ENCODE results near the gene RIN3. TPM values are rescaled to one million over a fixed set of nuclear protein-coding genes. Genes with fewer than 3 reads are reported as not detected.
"Not testable (repeated sequence)": the region's sequence is repeated elsewhere in the genome, so short reads cannot be mapped to it uniquely, and the experiment has no call there.

The RIN3 gene
- polyA plus RNA-seq, 3 donors, result 42.8 to 144 (median 54.6) TPM

GRCh38 chr14:92712654-92713051, 199.1 kb downstream of the RIN3 start:
- Histone ChIP-seq H3K36me3 (replicated peaks in 1 of 2; ENCODE audit: control insufficient read depth in 1 of 2, insufficient read depth in 2 of 2, low read length in 2 of 2) (no peaks in the 10 kb centered on the region), H3K4me1 (ENCODE audit: control insufficient read depth in 1 of 2, insufficient read depth in 2 of 2, low read length in 2 of 2) (no peaks in the 10 kb centered on the region), H3K27ac (ENCODE audit: low read depth in 1 of 2, low read length in 2 of 2) (no peak overlapping the region), H3K79me2 (ENCODE audit: insufficient read depth, low read length) (no peaks in the 10 kb centered on the region), H2AFZ (ENCODE audit: insufficient read depth, low read depth, low read length, poor library complexity, severe bottlenecking) (no peak overlapping the region), H3K9ac (ENCODE audit: insufficient read depth, low read length, poor library complexity, severe bottlenecking) (no peak overlapping the region), H3K27me3 (ENCODE audit: control insufficient read depth in 2 of 2, insufficient read depth in 2 of 2, low read length in 2 of 2) (no peaks in the 10 kb centered on the region), H3K4me3 (replicated peaks in 1 of 3; ENCODE audit: low read depth in 2 of 3, low read length in 3 of 3) (no peak overlapping the region), H4K20me1 (ENCODE audit: insufficient read depth, low read length) (no peaks in the 10 kb centered on the region), H3K4me2 (replicated peaks; ENCODE audit: extremely low read depth, low read length, poor library complexity, severe bottlenecking) (no peak overlapping the region), H3K9me3 (replicated peaks in 1 of 2; ENCODE audit: control insufficient read depth in 1 of 2, insufficient read depth in 1 of 2, low read length in 2 of 2) (no peaks in the 10 kb centered on the region)
- Mint-ChIP-seq H3K4me1 (peaks cover 4% of the 10 kb centered on the region), H3K27me3 (ENCODE audit: low read depth in 3 of 3) (peaks cover 2 to 4% (median 4%) of the 10 kb centered on the region in 3 donors), H3K9me3 (no peaks in the 10 kb centered on the region), H3K27ac (no peak overlapping the region), H3K36me3 (no peaks in the 10 kb centered on the region), H3K4me3 (no peak overlapping the region)
- WGBS (ENCODE audit: insufficient coverage), result 96% methylated on average over 7 of the region's 8 CpGs
- intact Hi-C loops (cut with micrococcal nuclease), result loop anchor here in 1 of 2 donors (5.0 kb wide), 1 partner anchor 70 kb away; no protein-coding TSS in a partner anchor
- no peak for DNase-seq
- TF ChIP-seq CTCF (IDR thresholded peaks at IDR 0.05), result no peak

- not testable (repeated sequence) for H3K27me3 Mint-ChIP-seq (ENCODE audit: low read depth in 3 of 3); H3K4me2 ChIP-seq (replicated peaks; ENCODE audit: extremely low read depth, low read length, poor library complexity, severe bottlenecking); H3K4me1 Mint-ChIP-seq; H3K27ac ChIP-seq (ENCODE audit: low read depth in 1 of 2, low read length in 2 of 2); H2AFZ ChIP-seq (ENCODE audit: insufficient read depth, low read depth, low read length, poor library complexity, severe bottlenecking); H3K4me3 Mint-ChIP-seq; H3K9ac ChIP-seq (ENCODE audit: insufficient read depth, low read length, poor library complexity, severe bottlenecking); H3K36me3 ChIP-seq (replicated peaks in 1 of 2; ENCODE audit: control insufficient read depth in 1 of 2, insufficient read depth in 2 of 2, low read length in 2 of 2); H3K27me3 ChIP-seq (ENCODE audit: control insufficient read depth in 2 of 2, insufficient read depth in 2 of 2, low read length in 2 of 2); H3K9me3 Mint-ChIP-seq; H3K36me3 Mint-ChIP-seq; H3K9me3 ChIP-seq (replicated peaks in 1 of 2; ENCODE audit: control insufficient read depth in 1 of 2, insufficient read depth in 1 of 2, low read length in 2 of 2); H3K79me2 ChIP-seq (ENCODE audit: insufficient read depth, low read length); H3K4me1 ChIP-seq (ENCODE audit: control insufficient read depth in 1 of 2, insufficient read depth in 2 of 2, low read length in 2 of 2); H4K20me1 ChIP-seq (ENCODE audit: insufficient read depth, low read length); H3K4me3 ChIP-seq (replicated peaks in 1 of 3; ENCODE audit: low read depth in 2 of 3, low read length in 3 of 3)
- DNase-seq, result peak; percentile 72 to 80 (median 76)
- peak; percentile 85 for TF ChIP-seq CTCF (IDR thresholded peaks at IDR 0.05)
- 83% methylated on average over 1 of the region's 7 CpGs for WGBS (ENCODE audit: insufficient coverage)
- peak overlapping the region in 3 of 7 donors; percentile 41 to 50 (median 48) for H3K27ac Mint-ChIP-seq
- intact Hi-C loops (cut with micrococcal nuclease), result loop anchor here (2.0 to 5.0 kb wide), 3 partner anchors 67 to 76 kb away; no protein-coding TSS in a partner anchor
Measured at GRCh38 chr14:92714739-92715307, 201.2 kb downstream of the RIN3 start.
